Dedifferentiated amniotic fluid mesenchymal stem cell (primary cell): ENCODE results near the gene ENOSF1.
"Not testable (repeated sequence)": the region's sequence is repeated elsewhere in the genome, so short reads cannot be mapped to it uniquely, and the experiment has no call there.

Source experiments
- DNase-seq: peaks from one replicate; pipeline ENCODE4 v3.0.0-alpha.2; 2016; ENCODE audit errors: extremely low spot score

Gene ENOSF1

GRCh38 chr18:712401-713134 is at the start of gene ENOSF1:
Gene ENOSF1 (minus strand): TSS chr18:712630. CDS start chr18:712587, 43 bp downstream.
- DNase-seq = peak; percentile 27

DNA sequence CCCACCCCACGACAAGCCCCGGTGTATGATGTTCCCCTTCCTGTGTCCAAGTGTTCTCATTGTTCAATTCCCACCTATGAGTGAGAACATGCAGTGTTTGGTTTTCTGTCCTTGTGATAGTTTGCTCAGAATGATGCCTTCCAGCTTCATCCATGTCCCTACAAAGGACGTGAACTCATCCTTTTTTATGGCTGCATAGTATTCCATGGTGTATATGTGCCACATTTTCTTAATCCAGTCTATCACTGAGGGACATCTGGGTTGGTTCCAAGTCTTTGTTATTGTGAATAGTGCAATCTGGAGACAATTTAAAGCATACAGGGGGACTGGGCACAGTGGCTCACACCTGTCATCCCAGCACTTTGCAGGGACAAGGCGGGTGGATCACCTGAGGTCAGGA is 47.4 kb upstream of the ENOSF1 start:
- DNase-seq = not testable (repeated sequence)

DNA sequence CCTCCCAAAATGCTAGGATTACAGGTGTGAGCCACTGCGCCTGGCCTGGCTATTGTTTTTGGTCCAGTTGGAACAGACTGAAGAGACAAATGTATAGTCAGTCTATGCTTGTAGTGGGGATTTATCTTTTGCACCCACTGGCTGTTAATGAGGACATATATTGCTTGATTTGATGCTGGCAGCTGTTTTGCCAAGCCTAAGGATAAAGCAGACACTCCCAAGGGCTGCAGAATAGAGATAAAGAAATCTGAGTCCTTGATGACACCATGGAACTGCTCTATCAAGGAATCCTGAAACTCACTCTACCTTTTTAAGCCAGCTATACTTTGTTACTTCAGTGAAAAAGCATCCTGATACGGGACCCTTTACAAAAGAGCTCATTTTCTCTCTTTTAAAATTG is 43.1 kb upstream of the ENOSF1 start:
- no peak for DNase-seq

- DNase-seq = no peak
Measured at GRCh38 chr18:754656-755055, 42.2 kb upstream of the ENOSF1 start.

DNA sequence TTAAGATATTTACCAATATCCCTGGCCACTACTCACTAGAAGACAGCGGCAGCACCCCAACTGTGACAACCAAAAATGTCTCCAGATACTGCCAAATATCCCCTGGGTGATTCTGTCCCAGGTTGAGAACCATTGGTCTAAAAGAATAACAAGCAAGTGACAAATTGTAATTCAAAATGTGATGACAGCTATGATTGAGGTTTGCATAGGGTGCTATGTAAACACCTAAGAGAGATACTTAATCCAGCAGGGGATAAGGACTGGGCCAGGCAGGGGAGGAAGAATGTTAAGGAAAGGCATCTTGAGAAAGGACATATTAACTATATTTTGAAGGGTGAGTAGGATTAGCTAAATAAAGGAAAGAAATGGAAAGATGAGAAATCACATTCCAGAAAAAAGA is 38.0 kb upstream of the ENOSF1 start:
- no peak for DNase-seq

DNA sequence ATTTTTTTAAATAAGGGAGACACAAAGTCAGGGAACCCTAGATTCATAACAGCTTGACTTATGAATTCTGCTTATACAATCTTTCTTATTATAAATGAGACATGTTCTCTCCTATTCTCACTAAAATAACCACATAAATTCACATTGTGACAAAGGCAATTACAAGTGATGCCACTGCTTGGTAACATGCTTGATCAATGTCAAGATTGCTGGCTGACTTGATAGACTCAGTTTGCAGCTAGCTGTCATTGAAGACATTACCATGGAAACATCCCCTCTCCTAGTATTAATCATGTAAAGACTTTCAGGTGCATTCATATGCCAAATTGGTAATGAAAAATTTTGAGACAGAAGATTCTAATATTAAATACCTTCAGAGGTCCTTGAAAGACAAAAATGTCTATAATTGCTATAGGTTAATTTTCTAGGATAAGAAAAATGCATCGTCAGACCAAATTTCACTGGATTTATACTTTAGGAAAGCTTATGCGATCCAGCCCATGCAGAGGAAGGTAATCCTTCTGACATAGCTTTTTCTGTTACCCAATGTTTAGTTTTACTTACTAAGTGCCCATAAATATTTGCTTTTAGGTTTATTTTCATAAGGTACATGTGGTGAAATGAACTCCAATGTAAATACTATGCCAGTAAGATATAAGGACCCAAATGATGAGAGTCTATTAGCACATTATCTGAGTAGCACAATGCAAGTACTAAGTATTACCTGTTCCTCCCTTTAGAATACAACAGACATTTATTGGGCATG is 32.6 kb upstream of the ENOSF1 start:
- DNase-seq = no peak

DNA sequence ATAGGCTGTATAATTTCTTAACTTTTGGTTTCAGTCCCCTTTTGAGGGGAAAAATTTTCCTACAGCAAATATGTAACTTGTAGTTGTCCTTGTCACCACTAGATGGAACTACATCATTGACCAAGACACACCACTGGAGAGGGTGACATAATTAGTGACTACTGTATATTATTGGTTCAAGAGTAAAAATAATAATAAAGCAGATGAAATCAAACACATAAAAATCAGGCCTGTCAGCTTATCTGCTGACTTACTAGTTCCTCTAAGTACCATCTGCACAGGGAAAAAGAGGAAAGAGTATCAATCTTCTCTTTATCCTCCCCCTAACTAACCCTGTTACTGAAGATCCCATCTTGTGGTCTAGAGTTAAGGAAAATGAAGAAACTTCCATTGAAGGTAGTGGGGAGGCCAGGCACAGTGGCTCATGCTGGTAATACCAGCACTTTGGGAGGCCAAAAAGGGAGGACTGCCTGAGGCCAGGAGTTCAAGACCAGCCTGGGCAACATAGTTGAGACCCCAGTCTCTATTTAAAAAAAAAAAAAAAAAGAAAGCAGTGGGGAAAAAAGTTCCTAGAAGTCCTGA is 29.6 kb upstream of the ENOSF1 start:
- peak; percentile 47 for DNase-seq

GRCh38 chr18:732371-732770 is 19.9 kb upstream of the ENOSF1 start:
- DNase-seq = no peak

DNA sequence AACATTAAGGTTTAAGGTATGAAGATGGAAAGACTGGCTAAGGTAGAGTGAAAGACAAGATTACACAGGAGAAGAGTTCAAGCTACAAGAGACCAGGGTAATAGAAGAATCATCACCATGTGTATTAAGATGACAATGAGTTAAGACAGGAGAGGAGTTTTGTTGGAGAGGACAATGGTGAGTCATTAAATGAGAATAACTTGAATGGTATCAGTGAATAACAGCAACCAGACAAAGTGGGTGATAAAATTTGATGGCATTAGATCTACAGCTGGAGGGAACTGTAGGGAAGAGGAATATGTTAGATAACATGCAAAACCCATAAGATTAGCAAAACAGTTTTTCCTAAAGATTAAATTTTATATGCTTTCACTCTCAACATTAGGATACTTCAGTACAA is 18.8 kb upstream of the ENOSF1 start:
- no peak for DNase-seq

DNA sequence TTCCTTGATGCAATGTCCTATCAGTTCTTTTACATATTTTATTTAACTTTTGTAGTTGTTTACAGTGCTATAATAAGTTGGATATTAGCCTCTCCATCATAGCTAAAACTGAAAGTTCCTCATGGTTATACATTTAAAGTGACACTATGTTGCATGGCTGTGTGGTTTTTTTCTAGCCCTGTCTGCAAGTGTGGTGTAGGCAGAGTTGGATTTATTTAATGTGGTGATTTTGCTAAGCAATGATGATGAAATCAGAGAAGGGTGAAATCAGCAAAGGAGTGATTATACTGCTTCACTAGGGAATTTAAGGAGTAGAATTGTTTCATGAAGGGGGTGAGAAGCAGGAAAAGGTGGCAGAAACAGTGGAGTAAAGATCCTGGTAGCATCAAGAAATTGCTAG is 18.3 kb upstream of the ENOSF1 start:
- DNase-seq = no peak

- not testable (repeated sequence) for DNase-seq
Measured at GRCh38 chr18:730120-730519, 17.7 kb upstream of the ENOSF1 start.

GRCh38 chr18:725646-726045 is 13.2 kb upstream of the ENOSF1 start:
- DNase-seq = no peak

GRCh38 chr18:723541-724080 is 11.2 kb upstream of the ENOSF1 start:
- no peak for DNase-seq

DNA sequence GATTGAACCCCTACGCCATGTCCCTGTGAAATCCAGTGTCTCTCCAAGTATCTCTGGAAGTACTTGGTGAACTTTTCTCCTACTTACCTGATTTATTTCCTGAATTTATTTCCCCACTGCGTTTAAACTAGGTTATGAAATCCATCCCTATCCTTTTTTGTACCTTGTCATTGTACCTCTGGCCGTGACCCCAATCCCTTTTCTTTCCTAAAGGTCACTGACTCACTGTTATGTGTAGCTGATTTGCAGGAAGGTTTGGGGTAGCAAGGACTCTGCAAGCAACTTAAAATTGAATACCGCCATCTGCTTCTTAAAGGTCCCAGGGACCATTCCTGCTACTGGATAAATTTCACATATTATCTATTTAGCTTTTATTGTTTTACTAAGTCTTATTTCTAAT is 4.6 kb upstream of the ENOSF1 start:
- no peak for DNase-seq

GRCh38 chr18:715626-716025 is 3.2 kb upstream of the ENOSF1 start:
- DNase-seq = no peak

DNA sequence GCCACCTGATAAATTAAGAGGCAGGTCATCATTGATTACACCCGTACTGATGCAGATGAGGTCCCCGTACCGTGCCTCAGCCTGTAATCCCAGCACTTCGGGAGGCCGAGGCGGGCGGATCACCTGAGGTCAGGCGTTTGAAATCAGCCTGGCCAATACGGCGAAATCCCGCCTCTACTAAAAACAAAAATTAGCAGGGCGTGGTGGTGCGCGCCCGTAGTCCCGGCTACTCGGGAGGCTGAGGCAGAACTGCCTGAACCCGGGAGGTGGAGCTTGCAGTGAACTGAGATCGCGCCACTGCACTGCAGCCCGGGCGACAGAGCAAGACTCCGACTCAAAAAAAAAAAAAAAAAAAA is 683 bp upstream of the ENOSF1 start:
- DNase-seq = no peak

- peak; percentile 60 for DNase-seq
Measured at GRCh38 chr18:711657-712400, 601 bp downstream of the ENOSF1 start.

GRCh38 chr18:711310-711656 is 1.1 kb downstream of the ENOSF1 start:
- no peak for DNase-seq

DNA sequence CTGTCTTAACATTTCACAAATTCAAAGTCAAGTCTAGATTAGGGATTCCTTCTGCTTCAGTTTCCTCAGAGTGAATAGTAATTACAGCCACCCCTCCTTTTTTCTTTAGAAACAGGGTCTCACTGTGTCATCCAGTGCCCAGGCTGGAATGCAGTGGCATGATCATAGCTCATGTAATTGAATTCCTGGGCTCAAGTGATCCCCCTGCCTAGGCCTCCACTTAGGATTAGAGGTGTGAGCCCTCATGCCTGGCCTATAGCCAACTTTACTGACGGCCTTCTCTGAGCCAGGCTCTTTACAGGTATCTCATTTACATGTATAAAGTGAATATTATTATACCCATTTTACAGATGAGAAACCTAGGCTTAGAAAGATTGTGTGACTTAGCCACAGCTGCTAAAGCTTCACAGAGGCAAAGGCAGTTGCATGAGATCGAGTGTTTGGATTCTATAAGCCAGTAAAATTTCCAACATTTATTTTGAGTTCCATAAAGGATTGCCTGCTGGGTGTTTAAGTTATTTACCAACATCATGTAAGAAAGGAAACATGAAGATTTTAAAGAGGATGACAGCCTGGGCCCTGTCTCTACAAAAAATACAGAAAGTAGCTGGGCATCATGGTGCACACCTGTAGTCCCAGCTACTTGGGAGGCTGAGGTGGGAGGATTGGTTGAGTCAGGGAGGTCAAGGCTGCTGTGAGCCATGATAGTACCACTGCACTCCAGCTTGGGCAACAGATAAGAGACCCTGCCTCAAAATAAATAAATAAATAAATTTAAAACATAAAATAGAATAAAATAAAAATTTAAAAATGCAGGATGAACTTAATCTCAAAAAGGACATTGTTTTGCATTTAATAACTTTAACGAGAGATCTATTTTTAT is 1.8 kb downstream of the ENOSF1 start:
- no peak for DNase-seq

DNA sequence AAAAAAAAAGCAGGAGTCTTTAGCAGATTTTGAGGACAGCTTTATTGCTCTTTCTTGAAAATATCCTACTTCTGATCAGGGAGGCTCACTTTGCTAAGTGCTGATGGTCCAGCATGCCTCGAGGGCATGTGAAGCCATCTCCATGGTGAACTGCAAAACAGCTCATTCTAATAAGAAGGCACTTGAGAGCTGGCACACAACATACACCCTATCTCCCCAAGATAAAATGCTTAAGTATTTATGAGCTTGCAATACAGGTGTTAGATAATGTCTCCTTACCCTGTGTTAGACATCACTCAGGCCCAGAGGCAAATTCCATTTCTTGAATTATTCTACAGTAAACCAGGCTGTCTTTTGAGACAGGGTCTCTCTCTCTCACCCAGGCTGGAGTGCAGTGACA is 2.7 kb downstream of the ENOSF1 start:
- DNase-seq = no peak

GRCh38 chr18:708096-708495 is 4.3 kb downstream of the ENOSF1 start:
- no peak for DNase-seq
